Gastroesophageal sphincter (tissue), 3 donors: ENCODE data around the gene CIT.

Source experiments
- CTCF ChIP-seq, 4 experiments: fragments of 200-600 bp in 2 of 4; fragments of 450-650 bp in 2 of 4; sonication (generic) in 1 of 4; IDR thresholded peaks; one replicate each; pipeline ENCODE4 v1.5.1; 2017 to 2019; ENCODE audit warnings: antibody characterized with exemption in 4 of 4, mild to moderate bottlenecking in 2 of 4, moderate library complexity in 2 of 4
- POLR2A ChIP-seq, 2 donors: fragments of 450-650 bp; IDR thresholded peaks; one replicate each; pipeline ENCODE4 v1.6.1; 2017; ENCODE audit warnings: antibody characterized with exemption in 2 of 2, mild to moderate bottlenecking in 2 of 2, moderate library complexity in 1 of 2
- POLR2AphosphoS5 ChIP-seq: sonication (generic); formaldehyde crosslinking; IDR thresholded peaks from one replicate; pipeline ENCODE4 v1.6.1; 2017; ENCODE audit warnings: antibody characterized with exemption

GRCh38 chr12:119671070-119671469 is 206.1 kb downstream of the CIT start:
- TF ChIP-seq CTCF (IDR thresholded peaks at IDR 0.05) (no peak), POLR2AphosphoS5 (no peak), POLR2A (IDR thresholded peaks at IDR 0.05) (no peak)
